Inflammatory macrophage treated with lipopolysaccharide for 1 hour (primary cell): ENCODE results near the gene FARSB.

Source experiments
- DNase-seq, 2 donors: peaks; one replicate each; pipeline ENCODE4 v3.0.0-alpha.2; 2020 to 2022

Gene FARSB

GRCh38 chr2:222548992-222549391 is 106.9 kb downstream of the FARSB start:
- DNase-seq, result no peak

GRCh38 chr2:222547083-222547482 is 108.8 kb downstream of the FARSB start:
- DNase-seq, result no peak

GRCh38 chr2:222545823-222546795 is 109.8 kb downstream of the FARSB start:
- no peak for DNase-seq

GRCh38 chr2:222544661-222545060 is 111.2 kb downstream of the FARSB start:
- DNase-seq, result no peak

GRCh38 chr2:222538535-222538934 is 117.4 kb downstream of the FARSB start:
- DNase-seq, result no peak

- no peak for DNase-seq
These were observed 120.4 kb downstream of the FARSB start for GRCh38 chr2:222535477-222535876.

GRCh38 chr2:222532315-222532714 is 123.6 kb downstream of the FARSB start:
- DNase-seq, result no peak

- no peak for DNase-seq
These were observed 129.2 kb downstream of the FARSB start for GRCh38 chr2:222526480-222527277.

- no peak for DNase-seq
These were observed 130.1 kb downstream of the FARSB start for GRCh38 chr2:222525811-222526210.

GRCh38 chr2:222523783-222524544 is 131.9 kb downstream of the FARSB start:
- no peak for DNase-seq

- no peak for DNase-seq
These were observed 133.8 kb downstream of the FARSB start for GRCh38 chr2:222522082-222522481.

- DNase-seq, result no peak
These were observed 134.8 kb downstream of the FARSB start for GRCh38 chr2:222521099-222521498.
